NCI-H748 (cell line): ENCODE data around the gene DNAJB4.
"Not testable (repeated sequence)": the region's sequence is repeated elsewhere in the genome, so short reads cannot be mapped to it uniquely, and the experiment has no call there.

ENCODE experiments used
- DNase-seq: peaks from one replicate; lab custom pipeline; 2025; ENCODE audit not compliant: unreplicated experiment; lab: John Stamatoyannopoulos, UW

The DNAJB4 gene

DNA sequence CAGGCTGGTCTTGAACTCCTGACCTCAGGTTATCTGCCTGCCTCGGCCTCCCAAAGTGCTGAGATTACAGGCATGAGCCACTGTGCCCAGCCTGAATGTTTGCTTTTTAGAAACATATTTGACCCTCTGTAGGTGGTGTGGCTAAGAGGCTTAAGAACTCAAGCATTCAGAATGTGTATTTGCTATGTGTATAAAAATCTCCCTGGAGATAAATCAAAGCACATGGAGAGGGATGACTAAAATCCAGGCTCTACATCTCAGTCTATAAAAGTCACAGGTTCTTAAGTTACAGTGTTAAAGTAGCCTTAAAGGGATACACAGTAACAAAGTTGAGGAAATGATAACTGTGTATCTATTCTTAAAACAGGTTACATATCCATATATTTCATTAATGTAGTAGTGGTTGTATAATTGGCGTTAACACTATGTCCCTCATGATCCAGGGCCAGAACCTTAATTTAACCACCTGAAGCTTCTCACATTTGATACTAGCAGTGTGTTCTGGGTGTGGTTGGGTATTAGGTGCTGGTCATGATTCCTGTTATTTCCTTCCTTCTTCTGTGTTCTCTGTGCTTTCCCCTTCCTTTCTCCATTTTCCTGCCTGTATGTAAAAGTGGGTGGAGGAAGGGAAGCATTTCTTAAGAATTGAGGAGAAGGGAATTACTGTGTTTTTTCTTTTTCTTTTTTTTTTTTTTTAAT, 57.2 kb downstream of the DNAJB4 start:
- DNase-seq, result no peak

DNA sequence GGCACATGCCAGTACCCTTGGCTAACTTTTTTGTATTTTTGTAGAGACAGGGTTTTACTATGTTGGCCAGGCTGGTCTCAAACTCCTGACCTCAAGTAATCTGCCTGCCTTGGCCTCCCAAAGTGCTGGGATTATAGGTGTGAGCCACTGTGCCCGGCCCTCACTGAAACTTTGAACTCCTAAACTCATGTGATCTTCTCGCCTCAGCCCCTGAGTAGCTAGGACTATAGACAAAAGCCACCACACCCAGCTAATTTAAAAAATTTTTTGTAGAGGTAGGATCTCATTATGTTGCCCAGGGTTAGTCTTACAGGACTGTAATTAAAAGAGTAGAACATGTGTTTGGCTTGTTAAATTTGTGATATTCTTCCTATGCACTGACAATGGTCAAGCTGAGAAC, 60.1 kb downstream of the DNAJB4 start:
- not testable (repeated sequence) for DNase-seq
